Natural killer cell treated with Interleukin-12 subunit alpha and Interleukin-12 subunit beta and Interleukin-15 and Interleukin-18, amount 100 ng/mL, for 72 hours (primary cell): ENCODE results near the gene ANO8. TPM values are rescaled to one million over a fixed set of nuclear protein-coding genes. Genes with fewer than 3 reads are reported as not detected.

Experiments
- ATAC-seq, 2 donors: fragments of 150-1000 bp; cut with Tn5 transposase in 1 of 2; sonication (Bioruptor Pico), chemical (Tn5 transposase) in 1 of 2; 2 replicates each; pipeline ENCODE4 v1.10.0; 2021
- DNase-seq: peaks from one replicate; pipeline ENCODE4 v3.0.0; 2022; ENCODE audit warnings: low spot score
- H3K27ac Mint-ChIP-seq, 2 donors: 1 replicate in 1 of 2; 2 replicates in 1 of 2; pipeline ENCODE4 v1.8.0; 2022; ENCODE audit warnings: mixed read lengths in 2 of 2, mild to moderate bottlenecking in 1 of 2, moderate library complexity in 1 of 2
- H3K27me3 Mint-ChIP-seq, 2 donors: 1 replicate in 1 of 2; 2 replicates in 1 of 2; pipeline ENCODE4 v1.8.0; 2022; ENCODE audit warnings: mixed read lengths in 2 of 2
- H3K36me3 Mint-ChIP-seq: one replicate; pipeline ENCODE4 v1.8.0; 2022; ENCODE audit warnings: mixed read lengths
- H3K4me1 Mint-ChIP-seq, 2 donors: 1 replicate in 1 of 2; 2 replicates in 1 of 2; pipeline ENCODE4 v1.8.0; 2022; ENCODE audit warnings: low read depth in 2 of 2, mixed read lengths in 2 of 2, mild to moderate bottlenecking in 1 of 2
- H3K4me3 Mint-ChIP-seq: one replicate; pipeline ENCODE4 v1.8.0; 2022; ENCODE audit warnings: mixed read lengths
- H3K9me3 Mint-ChIP-seq: 2 replicates; pipeline ENCODE4 v1.8.0; 2022; ENCODE audit warnings: mixed read lengths
- total RNA-seq, 2 donors: library from RNA; stranded (reverse); gene quantifications; one replicate each; pipeline ENCODE4 v1.2.3, GENCODE V29; 2022

Gene ANO8
- total RNA-seq, 2 donors from 2014 or later: 5.5 to 7.0 TPM

- Mint-ChIP-seq H3K36me3 (no peaks in the 10 kb centered on the region), H3K4me1 (peaks cover 26 to 27% of the 10 kb centered on the region in 2 donors), H3K27me3 (no peaks in the 10 kb centered on the region), H3K9me3 (no peaks in the 10 kb centered on the region), H3K4me3 (peak overlapping the region; percentile 97), H3K27ac (no peak overlapping the region)
- ATAC-seq: no peak
- DNase-seq: no peak
Observed at GRCh38 chr19:17338433-17339078, 3.9 kb upstream of the ANO8 start.

- Mint-ChIP-seq H3K4me1 (peaks cover 30 to 31% of the 10 kb centered on the region in 2 donors), H3K4me3 (peak overlapping the region; percentile 97), H3K36me3 (no peaks in the 10 kb centered on the region), H3K9me3 (no peaks in the 10 kb centered on the region), H3K27ac (peak overlapping the region; percentile 85 to 98), H3K27me3 (no peaks in the 10 kb centered on the region)
- ATAC-seq (no peak), DNase-seq (no peak)
Observed at GRCh38 chr19:17337675-17338432, 3.2 kb upstream of the ANO8 start.

- Mint-ChIP-seq H3K4me1 (peaks cover 32 to 33% of the 10 kb centered on the region in 2 donors), H3K36me3 (no peaks in the 10 kb centered on the region), H3K27ac (peak within 1 kb of the TSS; percentile 85 to 98), H3K9me3 (no peaks in the 10 kb centered on the region), H3K4me3 (peak within 1 kb of the TSS; percentile 97), H3K27me3 (no peaks in the 10 kb centered on the region)
- peak; percentile 97 for DNase-seq
- peak; percentile 95 to 96 for ATAC-seq
Observed at GRCh38 chr19:17336872-17337674, 2.4 kb upstream of the ANO8 start, which contains the start of gene GTPBP3. Gene GTPBP3 (plus strand): TSS chr19:17337553. CDS start chr19:17337612, 59 bp downstream.

- peak overlapping the region; percentile 89 for H3K4me3 Mint-ChIP-seq
Observed at GRCh38 chr19:17335575-17335974, 920 bp upstream of the ANO8 start.

GRCh38 chr19:17333611-17334413 is 843 bp downstream of the ANO8 start:
- ATAC-seq: peak; percentile 64 to 69
- Mint-ChIP-seq H3K9me3 (no peaks in the 10 kb centered on the region), H3K4me3 (peak overlapping the region; percentile 89), H3K4me1 (peaks cover 33 to 36% of the 10 kb centered on the region in 2 donors), H3K36me3 (no peaks in the 10 kb centered on the region), H3K27me3 (no peaks in the 10 kb centered on the region), H3K27ac (peak overlapping the region; percentile 22 to 34)
- peak; percentile 87 for DNase-seq

More at GRCh38 chr19:17335575-17335974, 920 bp upstream of the ANO8 start:
- DNase-seq (no peak), ATAC-seq (no peak)
- no peaks in the 10 kb centered on the region for H3K36me3 Mint-ChIP-seq
- no peaks in the 10 kb centered on the region for H3K27me3 Mint-ChIP-seq
- no peaks in the 10 kb centered on the region for H3K9me3 Mint-ChIP-seq
- peaks cover 33 to 34% of the 10 kb centered on the region in 2 donors for H3K4me1 Mint-ChIP-seq
- H3K27ac Mint-ChIP-seq: no peak overlapping the region

GRCh38 chr19:17332677-17333581 is 1.7 kb downstream of the ANO8 start:
- H3K27ac Mint-ChIP-seq: no peak overlapping the region
- DNase-seq: no peak
- H3K4me3 Mint-ChIP-seq: no peak overlapping the region
- ATAC-seq: no peak
- peaks cover 30 to 33% of the 10 kb centered on the region in 2 donors for H3K4me1 Mint-ChIP-seq
- H3K27me3 Mint-ChIP-seq: no peaks in the 10 kb centered on the region
- H3K36me3 Mint-ChIP-seq: no peaks in the 10 kb centered on the region
- no peaks in the 10 kb centered on the region for H3K9me3 Mint-ChIP-seq

- peaks cover 28 to 31% of the 10 kb centered on the region in 2 donors for H3K4me1 Mint-ChIP-seq
- H3K36me3 Mint-ChIP-seq: no peaks in the 10 kb centered on the region
- ATAC-seq (no peak), DNase-seq (no peak)
- H3K27ac Mint-ChIP-seq: no peak overlapping the region
- no peak overlapping the region for H3K4me3 Mint-ChIP-seq
- no peaks in the 10 kb centered on the region for H3K9me3 Mint-ChIP-seq
- no peaks in the 10 kb centered on the region for H3K27me3 Mint-ChIP-seq
Observed at GRCh38 chr19:17332360-17332676, 2.3 kb downstream of the ANO8 start.

GRCh38 chr19:17331045-17331558 is 3.6 kb downstream of the ANO8 start:
- DNase-seq (no peak), ATAC-seq (no peak)
- Mint-ChIP-seq H3K4me3 (peak overlapping the region; percentile 51), H3K4me1 (peaks cover 19 to 21% of the 10 kb centered on the region in 2 donors), H3K36me3 (no peaks in the 10 kb centered on the region), H3K9me3 (no peaks in the 10 kb centered on the region), H3K27ac (no peak overlapping the region), H3K27me3 (no peaks in the 10 kb centered on the region)

- Mint-ChIP-seq H3K27ac (no peak overlapping the region), H3K4me3 (peak overlapping the region; percentile 51), H3K4me1 (peaks cover 19 to 21% of the 10 kb centered on the region in 2 donors), H3K27me3 (no peaks in the 10 kb centered on the region), H3K36me3 (no peaks in the 10 kb centered on the region), H3K9me3 (no peaks in the 10 kb centered on the region)
- DNase-seq (no peak), ATAC-seq (no peak)
Observed at GRCh38 chr19:17330262-17331044, 4.2 kb downstream of the ANO8 start.

- no peak for DNase-seq
- Mint-ChIP-seq H3K4me1 (peaks cover 12 to 15% of the 10 kb centered on the region in 2 donors), H3K9me3 (no peaks in the 10 kb centered on the region)
Observed at GRCh38 chr19:17329366-17330261, 5.0 kb downstream of the ANO8 start.

More at GRCh38 chr19:17329366-17330261, 5.0 kb downstream of the ANO8 start:
- H3K4me3 Mint-ChIP-seq: no peak overlapping the region
- no peaks in the 10 kb centered on the region for H3K27me3 Mint-ChIP-seq
- no peaks in the 10 kb centered on the region for H3K36me3 Mint-ChIP-seq
- no peak overlapping the region for H3K27ac Mint-ChIP-seq
- ATAC-seq: no peak
